ENCODE measurements around the gene CACUL1.

The CACUL1 gene

GRCh38 chr10:118633786-118634185, 121.0 kb downstream of the CACUL1 start:
- no peak for TF ChIP-seq CTCF (IDR thresholded peaks at IDR 0.05; ENCODE audit: control insufficient read depth, insufficient read depth, low read depth, low read length, missing control alignments)
- no peak overlapping the region for H3K4me3 ChIP-seq (ENCODE audit: control insufficient read depth, low read depth, low read length)
- DNase-seq (ENCODE audit: low read depth) = no peak

- H3K4me3 ChIP-seq (ENCODE audit: control insufficient read depth, low read depth, low read length) = no peak overlapping the region
- peak; percentile 7 for DNase-seq (ENCODE audit: low read depth)
- TF ChIP-seq CTCF (IDR thresholded peaks at IDR 0.05; ENCODE audit: control insufficient read depth, insufficient read depth, low read depth, low read length, missing control alignments) = no peak
These were observed 125.6 kb downstream of the CACUL1 start for GRCh38 chr10:118629211-118629610.

- no peak for TF ChIP-seq CTCF (IDR thresholded peaks at IDR 0.05; ENCODE audit: control insufficient read depth, insufficient read depth, low read depth, low read length, missing control alignments)
- no peak for DNase-seq (ENCODE audit: low read depth)
- H3K4me3 ChIP-seq (ENCODE audit: control insufficient read depth, low read depth, low read length) = no peak overlapping the region
These were observed 126.4 kb downstream of the CACUL1 start for GRCh38 chr10:118628397-118628796.

GRCh38 chr10:118626953-118627352, 127.8 kb downstream of the CACUL1 start:
- no peak overlapping the region for H3K4me3 ChIP-seq (ENCODE audit: control insufficient read depth, low read depth, low read length)
- DNase-seq (ENCODE audit: low read depth) = no peak
- TF ChIP-seq CTCF (IDR thresholded peaks at IDR 0.05; ENCODE audit: control insufficient read depth, insufficient read depth, low read depth, low read length, missing control alignments) = peak; percentile 13
